HepG2 (cell line): ENCODE data around the gene MARCHF2. TPM values are rescaled to one million over a fixed set of nuclear protein-coding genes. Genes with fewer than 3 reads are reported as not detected.

Experiments
- ATAC-seq: fragments of 200-7000 bp; cut with Tn5 transposase; 3 replicates; pipeline ENCODE4 v1.9.1; 2020; ENCODE audit warnings: mild to moderate bottlenecking, moderate library complexity
- BruUV-seq: library from RNA; stranded (reverse); fragments of 400-500 nt; replicated peaks from 2 replicates; lab custom pipeline; 2021; lab: Mats Ljungman, UMichigan
- CTCF ChIA-PET: fragments of 300-600 bp; formaldehyde crosslinking; extraction: SDS; loops from one replicate; lab custom pipeline; 2021; ENCODE audit warnings: low total read pairs, inconsistent platforms, low intra/inter-chr PET ratio; lab: Yijun Ruan, JAX
- POLR2A ChIA-PET: fragments of 350-600 bp; sonication (Branson Sonifier 250); formaldehyde crosslinking; loops from one replicate; lab custom pipeline; 2020; ENCODE audit warnings: antibody characterized with exemption, inconsistent platforms; lab: Yijun Ruan, JAX
- DNase-seq: peaks from one replicate; pipeline ENCODE4 v3.0.0-alpha.2; 2015; ENCODE audit warnings: low spot score
- FAIRE-seq: peaks from 3 replicates; lab custom pipeline; 2011; peaks lifted over from hg19 to GRCh38; lab: Jason Lieb, UNC
- H2AFZ ChIP-seq: one replicate; pipeline ENCODE4 v1.6.1; 2011; ENCODE audit warnings: low read length, inconsistent platforms
- H3K27ac ChIP-seq: fragments of 300-600 bp; 3 replicates; pipeline ENCODE4 v1.8.0; 2011; ENCODE audit warnings: mixed run types, mild to moderate bottlenecking, mixed read lengths, low read length, inconsistent platforms; ENCODE audit not compliant: insufficient read depth; ENCODE audit errors: extremely low read length
- H3K27me3 ChIP-seq, 2 experiments: fragments of 200-600 bp in 1 of 2; 2 replicates in 1 of 2; 3 replicates in 1 of 2; pipeline versions ENCODE4 v1.6.0 to v1.8.0; 2011; ENCODE audit warnings: low read length in 2 of 2, mild to moderate bottlenecking in 2 of 2, moderate library complexity in 2 of 2, inconsistent platforms in 1 of 2; ENCODE audit not compliant: insufficient read depth in 2 of 2, control insufficient read depth in 1 of 2
- H3K36me3 ChIP-seq, 2 experiments: fragments of 200-600 bp in 1 of 2; replicated peaks in 1 of 2; 2 replicates in 1 of 2; 3 replicates in 1 of 2; pipeline versions ENCODE4 v1.5.1 to v1.8.0; 2011; ENCODE audit warnings: low read length in 2 of 2, inconsistent platforms in 1 of 2; ENCODE audit not compliant: insufficient read depth in 2 of 2, control insufficient read depth in 1 of 2
- H3K4me1 ChIP-seq: 2 replicates; pipeline ENCODE4 v1.5.1; 2012; ENCODE audit warnings: low read length, inconsistent platforms; ENCODE audit not compliant: insufficient read depth
- H3K4me2 ChIP-seq: 2 replicates; pipeline ENCODE4 v1.6.0; 2011; ENCODE audit warnings: low read depth, low read length, inconsistent platforms
- H3K4me3 ChIP-seq, 3 experiments: fragments of 200-600 bp in 1 of 3; sonication (generic), shearing (Covaris generic) in 1 of 3; replicated peaks in 1 of 3; 2 replicates each; pipeline ENCODE4 v1.5.1; 2011 to 2016; ENCODE audit warnings: low read length in 3 of 3, inconsistent platforms in 2 of 3, low read depth in 2 of 3, mild to moderate bottlenecking in 2 of 3, control low read depth in 1 of 3, mixed read lengths in 1 of 3; ENCODE audit not compliant: insufficient read depth in 1 of 3
- H3K79me2 ChIP-seq: one replicate; pipeline ENCODE4 v1.6.1; 2011; ENCODE audit warnings: low read length, inconsistent platforms; ENCODE audit not compliant: insufficient read depth
- H3K9ac ChIP-seq: 2 replicates; pipeline ENCODE4 v1.6.0; 2011; ENCODE audit warnings: mild to moderate bottlenecking, low read depth, low read length, inconsistent platforms; ENCODE audit not compliant: insufficient read depth
- H3K9me3 ChIP-seq: 2 replicates; pipeline ENCODE4 v1.5.1; 2012; ENCODE audit warnings: mild to moderate bottlenecking, low read length
- H4K20me1 ChIP-seq: 2 replicates; pipeline ENCODE4 v1.6.0; 2011; ENCODE audit warnings: inconsistent platforms, mild to moderate bottlenecking, low read length, moderate library complexity; ENCODE audit not compliant: insufficient read depth
- BORCS8-MEF2B ChIP-seq: sonication (generic); formaldehyde crosslinking; IDR thresholded peaks from 2 replicates; pipeline ENCODE4 v1.8.0; 2022; ENCODE audit warnings: mild to moderate bottlenecking, missing genetic modification reagents
- FOSL1 ChIP-seq: sonication (generic); formaldehyde crosslinking; IDR thresholded peaks from 2 replicates; pipeline ENCODE4 v1.9.0; 2021; ENCODE audit warnings: missing genetic modification reagents, borderline replicate concordance
- MAZ ChIP-seq, 2 experiments: sonication (generic) in 1 of 2; formaldehyde crosslinking in 1 of 2; IDR thresholded peaks; 2 replicates each; pipeline versions ENCODE4 v1.5.0 to v1.6.1; 2012 to 2020; ENCODE audit warnings: low read depth in 2 of 2, mild to moderate bottlenecking in 2 of 2, borderline replicate concordance in 1 of 2, improper control_type of control experiment in 1 of 2, low read length in 1 of 2, missing genetic modification reagents in 1 of 2, moderate library complexity in 1 of 2
- SAP130 ChIP-seq: IDR thresholded peaks from 2 replicates; pipeline ENCODE4 v1.6.1; 2016; ENCODE audit warnings: low read depth
- TBX2 ChIP-seq: sonication (generic); formaldehyde crosslinking; IDR thresholded peaks from 2 replicates; pipeline ENCODE4 v1.5.0; 2020; ENCODE audit warnings: missing genetic modification reagents, mild to moderate bottlenecking, borderline replicate concordance
- U2AF2 ChIP-seq: fragments of 200-400 bp; formaldehyde crosslinking; IDR thresholded peaks from 2 replicates; pipeline ENCODE4 v1.6.1; 2017; ENCODE audit warnings: low read depth, mild to moderate bottlenecking, low read length
- ZNF205 ChIP-seq: IDR thresholded peaks from 2 replicates; pipeline ENCODE4 v1.6.1; 2018; ENCODE audit warnings: missing biosample characterization, missing genetic modification reagents
- ZNF747 ChIP-seq: sonication (generic); formaldehyde crosslinking; IDR thresholded peaks from 2 replicates; pipeline ENCODE4 v1.8.1; 2023; ENCODE audit warnings: missing genetic modification reagents, mild to moderate bottlenecking, borderline replicate concordance
- ZNF773 ChIP-seq: sonication (generic); formaldehyde crosslinking; IDR thresholded peaks from 2 replicates; pipeline ENCODE4 v1.4.0; 2020; ENCODE audit warnings: missing genetic modification reagents, borderline replicate concordance
- WGBS: methylation state at CpG from one replicate; pipeline ENCODE4 v1.1.6; 2017; ENCODE audit warnings: low lambda C conversion rate; 5-methylcytosine and 5-hydroxymethylcytosine counted together
- in situ Hi-C: cut with HindIII; loops from 2 replicates; pipeline ENCODE4 v1.10.0; 2017; ENCODE audit warnings: low pct_unique_long_range_greater_than_20kb; ENCODE audit not compliant: extremely low pct_ligation_motif_present
- intact Hi-C: fragments of 100-400 bp; cut with micrococcal nuclease; formaldehyde crosslinking; loops from one replicate; pipeline ENCODE4 v1.10.0; 2022; ENCODE audit not compliant: unreplicated experiment
- polyA plus RNA-seq, 8 experiments: library from polyadenylated mRNA; depleted of rRNA in 3 of 8; stranded (reverse) in 7 of 8; unstranded in 1 of 8; fragments of >200 nt; fragmentation: Illumina TruSeq in 4 of 8; extraction: Trizol in 4 of 8; gene quantifications; 2 replicates each; pipeline versions ENCODE4 v1.2.1 to v1.2.3, GENCODE V29; 2011 to 2016; ENCODE audit warnings: low read depth in 4 of 8, missing spikeins in 1 of 8, mixed read lengths in 1 of 8; ENCODE audit not compliant: insufficient read depth in 1 of 8
- total RNA-seq, 5 experiments: library from RNA; depleted of rRNA; stranded (reverse); fragments of >200 nt; fragmentation: Illumina TruSeq; extraction: Trizol; gene quantifications; 2 replicates each; pipeline ENCODE4 v1.2.3, GENCODE V29; 2016; ENCODE audit warnings: low read depth in 1 of 5

MARCHF2 gene
- total and polyA plus RNA-seq, 2 of the 13 experiments (the other 11 are each of a cell fraction or from before 2014, with no cell fraction given): 12.7 to 13.0 TPM

DNA sequence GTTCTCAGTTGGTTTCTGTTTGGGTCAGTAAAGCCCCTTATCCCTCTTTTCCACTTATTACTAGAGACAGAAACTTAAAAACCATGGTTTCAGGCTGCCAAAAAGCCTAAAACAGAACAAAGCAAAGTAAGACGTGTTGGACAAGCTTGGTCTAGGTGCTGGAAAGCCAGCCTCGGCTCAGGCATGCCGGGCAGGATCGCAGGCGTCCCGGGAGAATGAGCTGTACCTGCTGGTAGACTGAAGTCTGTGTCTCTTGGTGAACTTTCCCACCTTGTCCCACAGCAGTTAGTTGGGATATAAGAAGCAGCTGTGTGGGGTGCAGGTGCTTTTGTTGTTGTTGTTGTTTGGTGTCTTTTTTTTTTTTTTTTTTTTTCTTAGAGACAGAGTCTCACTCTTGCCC, 68.5 kb downstream of the MARCHF2 start:
- Histone ChIP-seq H3K79me2 (peaks cover 42% of the 10 kb centered on the region), H3K27ac (no peak overlapping the region), H3K4me3 (no peak overlapping the region), H3K27me3 (no peaks in the 10 kb centered on the region), H3K4me1 (no peaks in the 10 kb centered on the region), H3K36me3 (peaks cover 46 to 83% of the 10 kb centered on the region in 2 experiments), H2AFZ (no peak overlapping the region), H3K4me2 (no peak overlapping the region), H4K20me1 (peaks cover 53% of the 10 kb centered on the region), H3K9ac (no peak overlapping the region), H3K9me3 (no peaks in the 10 kb centered on the region)
- no peak for TF ChIP-seq SAP130 (CRISPR knock-in tag)
- no peak for TF ChIP-seq FOSL1 (CRISPR knock-in tag)
- ATAC-seq: no peak
- intact Hi-C loops (no loop called here), in situ Hi-C loops (no loop called here)
- WGBS: 99% methylated on average over 6 of the region's 6 CpGs
- FAIRE-seq: no peak
- BruUV-seq: no TSS peak
- POLR2A ChIA-PET: no interaction called here
- CTCF ChIA-PET: no interaction called here
- DNase-seq: no peak

DNA sequence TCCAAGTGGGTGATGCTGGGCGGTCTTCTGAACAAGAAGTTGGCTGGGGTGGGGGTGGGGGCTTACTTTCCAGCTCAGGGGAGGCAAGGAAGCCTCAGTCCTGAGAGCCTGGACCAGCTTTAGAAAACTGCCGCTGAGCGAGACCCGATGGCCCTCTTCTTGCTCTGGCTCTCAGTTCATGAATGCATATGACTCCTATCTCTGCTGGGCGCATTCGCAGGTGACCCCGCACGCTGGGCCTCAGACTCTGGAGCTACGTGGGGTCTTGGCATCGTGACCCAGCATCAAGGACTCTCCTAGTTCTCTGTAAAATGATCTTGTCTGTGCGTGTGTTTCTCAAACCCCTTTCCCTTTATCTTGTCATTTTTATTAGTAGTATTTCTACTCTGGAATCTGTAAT, 69.6 kb downstream of the MARCHF2 start:
- Histone ChIP-seq H3K4me1 (no peaks in the 10 kb centered on the region), H4K20me1 (peaks cover 52% of the 10 kb centered on the region), H3K9ac (no peak overlapping the region), H3K4me2 (no peak overlapping the region), H3K79me2 (peaks cover 33% of the 10 kb centered on the region), H3K9me3 (no peaks in the 10 kb centered on the region), H3K4me3 (no peak overlapping the region), H3K27ac (no peak overlapping the region), H2AFZ (no peak overlapping the region), H3K36me3 (peaks cover 48 to 84% of the 10 kb centered on the region in 2 experiments), H3K27me3 (no peaks in the 10 kb centered on the region)
- ChIA-PET POLR2A (no interaction called here), CTCF (no interaction called here)
- ATAC-seq (no peak), DNase-seq (no peak), FAIRE-seq (no peak)
- intact Hi-C loops: no loop called here
- TF ChIP-seq U2AF2 (no peak), ZNF747 (CRISPR knock-in tag) (no peak), TBX2 (no peak), ZNF773 (no peak), ZNF205 (CRISPR knock-in tag) (no peak), BORCS8-MEF2B (CRISPR knock-in tag) (no peak), MAZ (IDR thresholded peaks at IDR 0.05; ENCODE audit: borderline replicate concordance, low read depth, low read length) (no peak), MAZ (CRISPR knock-in tag; IDR thresholded peaks at IDR 0.05; ENCODE audit: low read depth) (no peak)
- WGBS: 99% methylated on average over 10 of the region's 11 CpGs
- no TSS peak for BruUV-seq
- in situ Hi-C loops: no loop called here
